Measurements from ENCODE around the gene SLC24A1.

DNA sequence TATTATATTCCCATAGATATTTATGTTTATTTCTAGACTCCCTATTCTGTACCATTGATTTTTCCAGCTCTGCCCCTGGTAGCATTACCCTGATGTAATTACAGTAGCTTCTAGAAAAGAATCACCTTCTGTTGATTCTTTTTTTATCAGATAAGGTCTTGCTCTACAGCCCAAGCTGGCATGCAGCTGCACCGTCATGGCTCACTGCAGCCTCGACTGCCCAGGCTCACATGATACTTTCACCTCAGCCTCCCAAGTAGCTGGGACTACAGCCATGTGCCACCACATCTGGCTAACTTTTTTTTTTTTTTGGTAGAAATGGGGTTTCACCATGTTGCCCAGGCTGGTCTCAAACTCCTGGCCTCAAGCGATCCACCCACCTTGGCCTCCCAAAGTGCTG lies 41.8 kb downstream of the SLC24A1 start:
- TF ChIP-seq EZH2phosphoT487 (IDR thresholded peaks at IDR 0.05; ENCODE audit: insufficient read depth, low read depth) (no peak), EZH2 (IDR thresholded peaks at IDR 0.05; ENCODE audit: insufficient read depth, poor library complexity, severe bottlenecking) (no peak)

Measured in GM23248 (cell line).